Esophagus muscularis mucosa (tissue), 4 donors: ENCODE data around the gene CC2D2A.

Experiments used
- CTCF ChIP-seq, 3 experiments: fragments of 200-600 bp in 2 of 3; fragments of 450-650 bp in 1 of 3; sonication (generic) in 2 of 3; IDR thresholded peaks; one replicate each; pipeline ENCODE4 v1.5.1; 2017 to 2019; ENCODE audit warnings: antibody characterized with exemption in 3 of 3, mild to moderate bottlenecking in 2 of 3, moderate library complexity in 1 of 3
- EP300 ChIP-seq: sonication (generic); formaldehyde crosslinking; IDR thresholded peaks from one replicate; pipeline ENCODE4 v1.6.1; 2017; ENCODE audit warnings: antibody characterized with exemption
- POLR2A ChIP-seq: fragments of 450-650 bp; IDR thresholded peaks from one replicate; pipeline ENCODE4 v1.6.1; 2017; ENCODE audit warnings: antibody characterized with exemption, moderate library complexity, mild to moderate bottlenecking, low read depth
- POLR2AphosphoS5 ChIP-seq, 2 donors: sonication (generic); formaldehyde crosslinking; IDR thresholded peaks; one replicate each; pipeline ENCODE4 v1.6.1; 2017; ENCODE audit warnings: antibody characterized with exemption in 2 of 2

GRCh38 chr4:15500701-15501100 lies 31.0 kb downstream of the CC2D2A start:
- no peak for TF ChIP-seq CTCF (IDR thresholded peaks at IDR 0.05)
- TF ChIP-seq EP300, result no peak
- TF ChIP-seq POLR2A, result no peak
- no peak for TF ChIP-seq POLR2AphosphoS5 (IDR thresholded peaks at IDR 0.05)
